Right ventricle myocardium superior (tissue), 1 donor: ENCODE data around the gene PHAX. TPM values are rescaled to one million over a fixed set of nuclear protein-coding genes. Genes with fewer than 3 reads are reported as not detected.
"Not testable (repeated sequence)": the region's sequence is repeated elsewhere in the genome, so short reads cannot be mapped to it uniquely, and the experiment has no call there.

Source experiments
- ATAC-seq: fragments of 200-7000 bp; cut with Tn5 transposase; one replicate; pipeline ENCODE4 v1.9.1; 2020; ENCODE audit warnings: mild to moderate bottlenecking; ENCODE audit not compliant: poor library complexity
- DNase-seq: peaks from one replicate; pipeline ENCODE4 v3.0.0-alpha.2; 2020
- intact Hi-C: fragments of 100-400 bp; cut with DNase I; formaldehyde crosslinking; loops from one replicate; pipeline ENCODE4 v1.11.2; 2022
- total RNA-seq: library from RNA; stranded (reverse); fragmentation: NEBNext Ultra II Directional; extraction: Animal tissue kit (Norgen Biotek cat#: 25700); gene quantifications from one replicate; pipeline ENCODE4 v1.2.1, GENCODE V29; 2021
- donor health status: DM: no; HTN: yes; CAD: no; lungs with severe emphysema.

The PHAX gene
- total RNA-seq, 1 donor from 2014 or later: 27.7 TPM

GRCh38 chr5:126599499-126599898 lies 1.2 kb upstream of the PHAX start:
- ATAC-seq (no peak), DNase-seq (no peak)

DNA sequence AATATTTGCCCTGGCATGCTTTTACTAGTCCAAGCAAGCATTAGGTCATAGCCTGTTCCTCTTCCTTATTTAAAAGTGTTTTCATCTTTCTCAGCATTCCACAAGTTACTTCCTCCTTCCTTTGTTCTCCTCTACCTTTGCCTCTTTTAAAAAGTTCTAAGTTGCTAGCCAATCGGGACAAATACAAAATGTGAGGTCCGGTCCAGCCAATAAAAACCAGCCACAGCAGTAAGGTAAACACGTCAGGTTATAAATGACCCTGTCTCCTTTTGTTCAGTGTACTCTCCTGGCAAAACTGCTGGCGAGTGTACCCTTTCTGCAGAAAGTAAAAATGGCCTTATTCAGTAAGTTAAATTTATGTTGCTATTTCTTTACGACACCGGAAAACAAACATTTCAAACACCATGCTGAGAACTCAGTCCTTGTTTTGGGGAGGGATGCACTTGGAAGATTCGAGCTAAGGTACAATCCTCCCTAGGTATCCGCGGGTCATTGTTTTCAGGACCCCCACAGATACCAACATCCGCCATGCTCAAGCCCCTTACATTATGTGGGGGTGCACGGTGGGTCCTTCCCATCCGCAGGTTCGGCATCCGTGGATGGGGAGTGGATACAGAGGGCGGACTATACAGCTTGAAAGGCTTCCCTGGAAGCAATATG lies 646 bp upstream of the PHAX start:
- ATAC-seq, DNase-seq, intact Hi-C loops: not testable (repeated sequence)

More at GRCh38 chr5:126599499-126599898, 1.2 kb upstream of the PHAX start:
- intact Hi-C loops: no loop called here

- intact Hi-C loops: no loop called here
- DNase-seq: no peak
- ATAC-seq: no peak
Observed at GRCh38 chr5:126603402-126603991, 2.8 kb downstream of the PHAX start.

- no peak for DNase-seq
- intact Hi-C loops: no loop called here
- ATAC-seq: no peak
Observed at GRCh38 chr5:126605525-126605924, 4.8 kb downstream of the PHAX start.

- DNase-seq (no peak), ATAC-seq (no peak)
- intact Hi-C loops: no loop called here
Observed at GRCh38 chr5:126610160-126610559, 9.4 kb downstream of the PHAX start.

GRCh38 chr5:126610616-126611015 lies 9.9 kb downstream of the PHAX start:
- DNase-seq: no peak
- intact Hi-C loops: no loop called here
- no peak for ATAC-seq

DNA sequence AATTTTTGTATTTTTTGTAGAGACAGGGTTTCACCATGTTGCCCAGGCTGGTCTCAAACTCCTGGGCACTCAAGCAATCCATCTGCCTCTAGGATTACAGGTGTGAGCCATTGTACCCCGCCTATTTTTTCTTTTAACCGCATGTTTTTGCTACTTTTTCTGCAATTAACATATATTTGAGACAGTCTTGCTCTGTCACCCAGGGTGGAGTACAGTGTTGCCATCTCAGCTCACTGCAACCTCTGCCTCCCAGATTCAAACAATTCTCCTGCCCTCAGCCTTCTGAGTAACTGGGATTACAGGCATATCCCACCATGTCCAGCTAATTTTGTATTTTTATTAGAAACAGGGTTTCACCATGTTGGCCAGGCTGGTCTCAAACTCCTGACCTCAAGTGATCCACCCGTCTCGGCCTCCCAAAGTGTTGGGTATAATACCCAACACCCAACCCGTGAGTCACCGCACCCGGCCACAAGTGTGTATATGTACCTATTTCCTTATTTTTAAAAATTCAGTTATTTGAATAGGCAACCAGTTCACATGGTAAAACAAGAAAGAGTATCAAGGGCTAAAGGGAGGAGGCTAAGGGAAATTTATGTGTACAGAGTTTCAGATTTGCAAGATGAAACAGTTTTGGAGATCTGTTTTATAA lies 13.3 kb downstream of the PHAX start:
- no peak for DNase-seq
- intact Hi-C loops: no loop called here
- no peak for ATAC-seq

DNA sequence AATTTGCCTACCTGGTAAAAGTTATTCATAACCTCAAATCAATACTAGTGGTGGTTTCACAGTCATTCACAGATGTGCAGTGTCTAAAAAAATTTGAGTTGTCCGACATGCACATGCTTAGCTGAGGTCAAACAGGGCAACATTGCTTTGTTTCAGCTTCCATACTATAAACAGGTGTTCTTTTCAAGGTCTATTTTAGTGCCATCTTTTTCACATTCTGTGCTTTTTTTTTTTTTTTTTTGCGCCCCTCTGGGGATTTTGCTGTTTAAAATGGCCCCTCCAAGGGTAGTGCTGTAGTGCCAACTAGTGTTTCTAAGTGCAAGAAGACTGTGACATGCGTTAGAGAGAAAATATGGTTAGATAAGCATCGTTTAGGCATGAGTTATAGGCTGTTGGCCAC lies 14.5 kb downstream of the PHAX start:
- DNase-seq (no peak), ATAC-seq (no peak)
- intact Hi-C loops: no loop called here

GRCh38 chr5:126617603-126618002 lies 16.9 kb downstream of the PHAX start:
- intact Hi-C loops, ATAC-seq: not testable (repeated sequence)

DNA sequence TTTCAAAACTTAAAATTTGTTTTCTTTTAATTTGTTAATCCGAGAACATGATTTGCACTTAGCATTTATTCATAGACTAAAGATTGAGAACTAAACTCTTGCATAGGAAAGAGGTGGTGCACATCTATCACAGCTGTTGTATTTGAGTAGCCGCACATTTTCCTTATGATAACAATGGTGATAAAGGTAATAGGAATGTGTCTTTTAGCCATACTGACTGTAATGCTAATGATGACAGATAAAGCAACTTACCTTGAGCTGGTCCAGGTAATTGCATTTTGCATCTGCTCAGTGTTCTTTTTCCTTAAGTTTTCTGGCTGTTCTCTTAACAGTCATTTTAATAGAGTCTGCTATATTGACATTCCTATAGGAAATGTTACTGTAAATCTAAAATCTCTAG lies 19.0 kb downstream of the PHAX start:
- intact Hi-C loops: no loop called here
- ATAC-seq: no peak
- DNase-seq: no peak

More at GRCh38 chr5:126617603-126618002, 16.9 kb downstream of the PHAX start:
- not testable (repeated sequence) for DNase-seq

GRCh38 chr5:126624534-126624933 lies 23.8 kb downstream of the PHAX start:
- intact Hi-C loops: no loop called here
- no peak for DNase-seq
- ATAC-seq: no peak

GRCh38 chr5:126628102-126628501 lies 27.4 kb downstream of the PHAX start:
- intact Hi-C loops: no loop called here
- ATAC-seq (no peak), DNase-seq (no peak)

DNA sequence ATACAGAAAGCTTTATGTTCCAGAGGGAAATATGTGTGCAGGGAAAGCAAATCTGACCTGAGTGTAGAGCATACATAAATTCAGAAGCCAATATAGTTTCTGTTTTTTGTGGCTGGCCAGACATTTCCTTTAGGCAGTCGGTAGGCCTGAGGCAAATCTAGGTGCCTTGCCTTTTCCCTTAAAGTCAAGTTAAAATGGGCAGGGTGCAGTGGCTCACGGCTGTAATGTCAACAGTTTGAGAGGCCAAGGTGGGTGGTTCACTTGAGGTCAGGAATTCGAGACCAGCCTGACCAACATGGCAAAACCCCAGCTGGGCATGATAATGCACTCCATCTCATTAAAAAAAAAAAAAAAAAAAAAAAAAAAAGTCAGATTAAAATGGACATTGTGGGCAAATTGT lies 31.2 kb downstream of the PHAX start:
- ATAC-seq: no peak
- intact Hi-C loops: no loop called here
- DNase-seq: no peak

GRCh38 chr5:126633552-126633951 lies 32.8 kb downstream of the PHAX start:
- ATAC-seq (no peak), DNase-seq (no peak)
- intact Hi-C loops: no loop called here

GRCh38 chr5:126635585-126635984 lies 34.8 kb downstream of the PHAX start:
- intact Hi-C loops: no loop called here
- DNase-seq: no peak
- no peak for ATAC-seq

DNA sequence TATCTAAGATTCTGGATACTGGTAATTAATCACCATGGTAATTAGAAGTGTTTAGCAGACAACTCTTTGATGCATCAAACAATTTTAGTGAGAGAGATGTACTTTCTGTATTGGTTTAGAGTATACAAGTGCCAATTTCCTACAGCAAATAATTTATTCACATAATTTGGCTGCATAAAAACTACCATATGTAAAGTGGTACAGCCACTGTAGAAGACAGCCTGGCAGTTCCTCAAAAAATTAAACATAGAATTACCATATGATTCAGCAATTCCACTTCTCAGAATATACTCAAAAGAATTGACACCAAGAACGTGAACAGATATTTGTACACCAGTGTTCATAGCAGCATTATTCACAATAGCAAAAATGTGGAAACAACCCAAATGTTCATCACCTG lies 36.2 kb downstream of the PHAX start:
- no peak for DNase-seq
- ATAC-seq: no peak
- intact Hi-C loops: no loop called here

- no peak for DNase-seq
- intact Hi-C loops: no loop called here
- ATAC-seq: no peak
Observed at GRCh38 chr5:126640866-126641265, 40.1 kb downstream of the PHAX start.

DNA sequence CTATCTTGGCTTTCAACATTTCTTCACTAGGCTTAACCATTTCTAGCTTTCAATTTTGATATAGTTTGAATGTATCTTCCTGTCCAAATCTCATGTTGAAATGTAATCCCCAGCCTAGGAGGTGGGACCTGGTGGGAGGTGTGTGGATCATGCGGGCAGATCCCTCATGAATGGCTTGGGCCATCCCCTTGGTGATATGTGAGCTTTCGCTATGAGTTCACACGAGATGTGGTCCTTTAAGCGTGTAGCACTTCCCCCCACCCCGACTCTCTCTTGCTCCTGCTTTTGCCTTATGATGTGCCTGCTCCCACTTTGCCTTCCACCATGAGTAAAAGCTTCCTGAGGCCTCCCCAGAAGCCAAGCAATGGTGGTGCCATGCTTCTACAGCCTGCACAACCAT lies 40.6 kb downstream of the PHAX start:
- no peak for DNase-seq
- intact Hi-C loops: no loop called here
- ATAC-seq: no peak

GRCh38 chr5:126645132-126645531 lies 44.4 kb downstream of the PHAX start:
- intact Hi-C loops: no loop called here
- ATAC-seq: no peak

GRCh38 chr5:126647071-126647470 lies 46.3 kb downstream of the PHAX start:
- intact Hi-C loops: no loop called here
- ATAC-seq (no peak), DNase-seq (no peak)

More at GRCh38 chr5:126645132-126645531, 44.4 kb downstream of the PHAX start:
- no peak for DNase-seq
